GM19239 (cell line): ENCODE results near the gene ZC3H14.
"Not testable (repeated sequence)": the region's sequence is repeated elsewhere in the genome, so short reads cannot be mapped to it uniquely, and the experiment has no call there.

ENCODE experiments used
- DNase-seq: peaks from one replicate; pipeline ENCODE4 v3.0.0; 2011; ENCODE audit warnings: low spot score; ENCODE audit not compliant: insufficient read length
- FAIRE-seq: peaks from 2 replicates; lab custom pipeline; 2011; peaks lifted over from hg19 to GRCh38; lab: Jason Lieb, UNC

The ZC3H14 gene

DNA sequence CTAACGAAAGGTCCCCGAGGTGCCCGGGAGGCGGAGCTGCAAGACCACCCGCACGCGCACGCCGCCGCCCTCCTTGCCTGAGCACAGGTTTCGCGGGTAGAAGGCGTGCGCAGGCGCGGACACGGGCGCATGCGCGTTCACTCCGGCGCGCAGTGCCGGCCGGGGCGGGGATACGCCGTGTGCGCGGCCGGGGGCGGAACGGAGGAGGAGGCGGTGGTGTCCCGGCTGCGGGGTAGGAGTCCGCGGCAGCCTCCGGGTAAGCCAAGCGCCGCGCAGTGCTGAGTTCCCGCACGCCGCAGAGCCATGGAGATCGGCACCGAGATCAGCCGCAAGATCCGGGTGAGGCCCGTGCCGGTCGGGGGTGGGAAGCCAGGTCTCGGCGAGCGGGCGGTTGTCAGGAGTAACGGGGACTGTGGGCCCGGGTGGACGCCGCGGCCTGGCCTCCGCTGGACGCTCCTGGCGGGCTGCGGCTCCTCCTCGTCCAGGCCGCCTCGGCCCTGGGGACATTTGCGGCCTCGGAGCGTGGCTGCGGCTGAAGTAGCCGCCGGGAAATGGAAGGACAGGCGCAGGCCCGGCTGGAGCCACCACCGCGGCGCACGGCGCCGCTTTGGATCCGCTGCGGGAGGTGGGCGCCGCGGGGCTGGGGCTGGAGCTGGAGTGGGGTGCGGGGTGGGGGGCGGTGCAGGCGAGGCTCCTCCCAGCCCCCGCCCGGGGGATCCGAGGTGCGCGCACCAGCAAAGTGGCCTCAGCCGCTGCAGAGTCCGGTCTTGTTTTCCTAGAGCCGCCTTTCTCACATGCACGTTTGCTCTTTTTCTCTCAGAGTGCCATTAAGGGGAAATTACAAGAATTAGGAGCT lies at the start of gene ZC3H14:
Gene ZC3H14, plus strand, starts transcription at position 207 of the 856 bp plus-strand sequence. Its CDS starts 97 bp downstream, at position 304.
- FAIRE-seq (peak; percentile 91), DNase-seq (peak; percentile 87)

- FAIRE-seq = no peak
- no peak for DNase-seq
Observed at GRCh38 chr14:88515499-88516221, 47.2 kb upstream of the ZC3H14 start.

- no peak for FAIRE-seq
- DNase-seq = no peak
Observed at GRCh38 chr14:88516861-88517357, 45.9 kb upstream of the ZC3H14 start.

GRCh38 chr14:88518592-88519512 lies 44.0 kb upstream of the ZC3H14 start:
- FAIRE-seq (no peak), DNase-seq (no peak)

DNA sequence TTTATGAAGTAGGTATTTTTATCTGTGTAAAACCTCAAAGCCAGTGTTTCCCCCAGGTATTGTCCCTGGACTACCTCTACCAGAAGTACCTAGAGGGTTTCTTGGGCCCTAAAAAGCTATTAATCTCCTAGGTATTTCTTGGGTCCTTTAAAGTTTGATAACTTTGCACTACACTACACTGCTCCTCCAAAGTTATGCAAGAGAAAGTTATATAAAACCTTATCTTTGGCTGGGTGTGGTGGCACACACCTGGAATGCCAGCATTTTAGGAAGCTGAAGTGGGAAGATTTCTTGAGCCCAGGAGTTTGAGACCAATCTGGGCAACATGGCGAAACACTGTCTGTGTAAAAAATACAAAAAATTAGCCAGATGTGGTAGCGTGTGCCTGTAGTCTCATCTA lies 42.9 kb upstream of the ZC3H14 start:
- DNase-seq (no peak), FAIRE-seq (no peak)

DNA sequence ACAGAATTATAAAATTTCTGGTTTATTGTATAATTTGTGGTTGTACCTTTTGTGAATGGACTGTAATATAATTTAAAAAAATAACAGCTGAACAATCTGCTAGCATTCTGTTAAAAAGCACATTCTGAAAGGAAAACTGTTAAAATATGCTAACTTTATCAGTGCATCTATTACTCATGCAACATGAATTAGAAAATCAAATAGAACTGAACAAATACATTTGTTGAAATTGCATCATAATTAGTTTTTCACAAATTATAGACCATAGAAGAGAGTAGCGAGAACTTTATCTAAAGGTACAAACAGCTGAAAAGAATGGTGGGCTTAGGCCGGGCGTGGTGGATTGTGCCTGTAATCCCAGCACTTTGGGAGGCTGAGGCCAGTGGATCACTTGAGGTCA lies 41.0 kb upstream of the ZC3H14 start:
- no peak for FAIRE-seq
- no peak for DNase-seq

DNA sequence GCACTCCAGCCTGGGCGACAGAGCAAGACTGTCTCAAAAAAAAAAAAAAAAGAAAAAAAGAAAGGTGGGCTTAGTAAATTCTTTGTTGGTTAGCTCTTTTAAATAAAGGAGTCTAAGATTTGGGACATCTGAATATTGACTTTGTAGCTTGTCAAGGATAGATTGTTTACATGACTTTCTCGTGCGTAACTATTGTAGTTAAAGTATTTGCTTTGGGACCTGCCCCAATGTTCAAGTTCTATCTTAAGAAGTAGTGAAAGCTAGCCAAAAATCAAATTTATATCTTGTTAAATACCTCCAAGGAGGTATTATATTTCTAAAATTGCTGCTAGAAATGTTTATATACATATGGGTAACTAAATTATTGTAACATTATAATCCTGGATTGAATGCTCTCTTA lies 40.4 kb upstream of the ZC3H14 start:
- FAIRE-seq = no peak
- DNase-seq = no peak

DNA sequence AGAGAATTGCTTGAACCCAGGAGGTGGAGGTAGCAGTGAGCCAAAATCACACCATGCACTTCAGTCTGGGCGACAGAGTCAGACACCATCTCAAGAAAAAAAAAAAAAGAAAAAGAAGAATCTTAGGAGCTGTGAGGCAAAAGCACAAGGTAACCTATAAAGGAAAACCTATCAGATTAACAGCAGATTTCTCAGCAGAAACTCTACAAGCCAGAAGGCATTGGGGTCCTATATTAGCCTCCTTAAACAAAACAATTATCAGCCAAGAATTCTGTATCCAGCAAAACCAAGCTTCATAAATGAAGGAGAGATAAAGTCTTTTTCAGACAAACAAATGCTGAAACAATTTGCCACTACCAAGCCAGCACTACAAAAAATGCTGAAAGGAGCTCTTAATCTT lies 32.9 kb upstream of the ZC3H14 start:
- FAIRE-seq, DNase-seq: not testable (repeated sequence)

- FAIRE-seq (no peak), DNase-seq (no peak)
Observed at GRCh38 chr14:88533064-88533602, 29.7 kb upstream of the ZC3H14 start.

- no peak for DNase-seq
- no peak for FAIRE-seq
Observed at GRCh38 chr14:88535149-88535548, 27.7 kb upstream of the ZC3H14 start.

- DNase-seq = no peak
- no peak for FAIRE-seq
Observed at GRCh38 chr14:88535813-88536212, 27.0 kb upstream of the ZC3H14 start.

- FAIRE-seq = no peak
- DNase-seq = no peak
Observed at GRCh38 chr14:88541324-88541723, 21.5 kb upstream of the ZC3H14 start.

DNA sequence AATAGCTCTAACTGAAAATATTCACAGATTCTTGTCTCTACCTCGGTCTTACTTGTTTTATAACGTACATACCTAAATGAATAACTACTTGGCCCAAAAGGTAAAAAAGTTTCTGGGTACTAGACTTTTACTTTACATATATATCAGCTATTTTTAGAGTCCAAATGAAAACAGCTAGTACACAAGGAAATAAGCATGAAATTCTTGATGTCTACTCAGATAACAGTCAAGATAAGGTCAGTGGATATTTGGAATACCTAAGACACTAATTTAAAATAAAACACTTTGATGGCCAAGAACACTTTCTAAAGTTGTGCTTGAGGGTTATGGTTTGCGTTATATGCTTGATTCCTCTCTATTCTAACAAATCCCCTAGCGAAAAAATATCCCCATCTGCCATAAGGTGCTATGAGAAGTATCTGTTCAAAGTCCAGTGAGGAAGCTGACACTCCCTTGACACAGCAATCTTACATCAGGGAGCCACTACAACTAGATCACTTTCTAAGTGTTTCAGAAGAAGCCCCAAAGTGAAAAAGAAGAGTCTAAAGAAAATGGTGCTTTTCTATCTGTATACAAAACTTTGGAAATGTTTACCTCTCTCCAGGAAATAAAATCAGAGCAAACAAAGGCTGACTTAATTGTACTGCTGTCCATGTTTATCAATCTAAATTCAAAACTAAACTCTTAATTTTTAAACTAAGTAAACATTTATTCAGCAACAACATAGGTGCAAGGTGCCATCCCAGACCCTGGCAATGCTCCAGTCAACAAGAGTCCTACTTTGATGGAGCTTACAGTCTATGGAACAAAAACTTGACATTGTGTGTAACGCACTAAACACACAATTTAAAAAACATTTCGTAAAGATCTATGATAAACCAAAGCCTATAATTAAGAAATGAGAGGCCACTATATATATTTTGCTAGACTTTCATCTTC lies 19.7 kb upstream of the ZC3H14 start:
- FAIRE-seq (no peak), DNase-seq (no peak)

DNA sequence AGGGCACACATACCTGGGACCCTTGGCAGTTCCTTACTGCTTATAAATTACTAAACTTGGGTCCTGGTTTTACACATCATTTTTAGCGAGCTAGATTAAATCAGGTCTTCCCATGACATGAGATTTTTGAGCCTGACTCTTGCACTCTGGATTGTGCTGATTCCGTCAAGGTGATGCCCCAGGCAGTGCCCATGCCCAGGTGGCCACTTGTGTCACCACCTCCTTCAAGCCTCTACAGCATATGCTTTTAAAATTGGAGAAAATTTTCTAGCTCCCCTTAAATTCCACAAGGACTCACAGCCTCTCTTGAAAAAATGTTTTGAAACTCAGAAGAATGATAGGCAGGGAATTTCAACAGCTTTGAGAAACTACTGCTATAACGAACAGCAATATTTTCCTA lies 17.6 kb upstream of the ZC3H14 start:
- no peak for DNase-seq
- FAIRE-seq = no peak

DNA sequence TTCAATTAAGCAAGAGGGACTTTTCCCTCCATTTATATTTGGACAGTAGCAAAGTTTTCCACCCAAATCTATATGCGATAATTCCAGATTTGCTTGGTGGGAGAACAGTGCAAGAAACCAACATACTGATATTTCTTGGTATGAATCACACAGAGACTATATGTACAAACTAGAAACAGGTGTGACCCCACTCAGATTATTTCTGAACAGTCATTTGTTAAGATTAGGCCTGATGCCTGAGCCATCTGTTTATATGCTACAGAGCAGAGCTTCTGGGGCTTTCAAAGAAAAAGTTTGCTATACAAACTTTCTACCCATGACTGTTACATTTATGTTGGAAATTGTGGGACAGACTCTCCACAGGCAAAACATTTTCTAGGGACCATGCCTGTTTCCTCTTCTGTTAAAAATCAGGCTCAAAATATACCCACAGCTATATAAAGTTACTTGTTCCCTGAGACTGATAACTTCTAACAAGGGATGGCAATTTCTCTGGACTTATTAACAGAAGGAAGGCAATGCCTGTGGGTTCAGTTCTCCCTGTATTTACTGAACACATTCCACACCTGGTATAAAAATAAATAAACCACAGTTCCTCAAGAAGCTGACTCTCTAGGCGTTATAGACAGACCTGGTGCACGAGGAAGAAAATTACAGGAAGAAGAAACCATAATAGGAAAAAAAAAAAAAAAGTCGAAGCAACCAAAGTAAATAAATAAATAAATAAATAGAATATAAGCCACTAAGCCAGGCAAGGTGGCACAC lies 16.0 kb upstream of the ZC3H14 start:
- no peak for DNase-seq
- FAIRE-seq = no peak

GRCh38 chr14:88547386-88547780 lies 15.5 kb upstream of the ZC3H14 start:
- FAIRE-seq (no peak), DNase-seq (no peak)

DNA sequence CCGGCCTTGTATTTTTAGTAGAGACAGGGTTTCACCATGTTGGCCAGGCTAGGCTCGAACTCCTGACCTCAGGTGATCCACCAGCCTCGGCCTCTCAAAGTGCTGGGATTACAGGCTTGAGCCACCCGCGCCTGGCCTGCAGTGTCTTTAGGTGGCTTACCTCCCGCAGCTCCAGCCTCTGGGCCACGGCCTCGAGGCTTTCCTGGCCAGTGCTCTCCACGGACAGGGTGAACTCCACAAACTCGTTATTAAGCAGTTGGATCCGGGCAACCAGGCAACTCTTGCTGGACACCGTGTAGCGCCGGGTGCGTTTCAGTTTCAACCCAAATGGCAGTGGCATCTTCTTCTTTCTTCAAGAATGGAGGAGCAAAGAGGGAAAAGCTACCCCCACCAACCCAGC lies 12.8 kb upstream of the ZC3H14 start:
- FAIRE-seq = no peak
- DNase-seq = no peak
